AG09309 (cell line): Measurements from ENCODE around the gene CEP290.
A peak's percentile ranks its signal among the peaks of the same experiment; 100 is the strongest.

Experiments
- DNase-seq: peaks from one replicate; pipeline ENCODE4 v3.0.0-alpha.2; 2010; ENCODE audit warnings: low read depth
- H3K4me3 ChIP-seq: 2 replicates; pipeline ENCODE4 v1.5.1; 2011; ENCODE audit warnings: mild to moderate bottlenecking, low read depth, low read length, moderate library complexity; ENCODE audit not compliant: control insufficient read depth
- TF ChIP-seq, protein P1 (sequence below): IDR thresholded peaks from 2 replicates; pipeline ENCODE4 v1.5.1; 2011; ENCODE audit warnings: mild to moderate bottlenecking, low read depth, low read length, inconsistent platforms; ENCODE audit not compliant: insufficient read depth, control insufficient read depth; ENCODE audit errors: missing control alignments

CEP290 gene

DNA sequence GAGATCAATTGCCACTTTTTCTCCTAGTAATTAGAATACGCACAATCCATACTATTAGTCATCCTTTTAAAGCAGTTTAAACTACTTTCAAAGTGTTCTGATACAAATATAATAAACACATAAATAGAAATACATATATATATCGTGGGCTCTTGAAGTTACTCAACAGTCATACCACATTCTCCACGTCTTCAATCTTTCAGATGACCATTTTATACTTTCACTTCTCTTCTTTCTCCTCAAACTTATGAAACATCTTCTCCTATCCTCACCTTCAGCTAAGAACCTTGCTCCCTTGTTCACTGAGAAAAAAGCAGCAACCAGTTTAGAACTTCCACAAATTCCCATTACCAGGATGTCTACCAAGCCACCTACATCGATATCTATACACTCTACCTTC, 19.2 kb downstream of the CEP290 start:
- H3K4me3 ChIP-seq = no peak overlapping the region
- DNase-seq = no peak
- TF ChIP-seq, protein P1, sequence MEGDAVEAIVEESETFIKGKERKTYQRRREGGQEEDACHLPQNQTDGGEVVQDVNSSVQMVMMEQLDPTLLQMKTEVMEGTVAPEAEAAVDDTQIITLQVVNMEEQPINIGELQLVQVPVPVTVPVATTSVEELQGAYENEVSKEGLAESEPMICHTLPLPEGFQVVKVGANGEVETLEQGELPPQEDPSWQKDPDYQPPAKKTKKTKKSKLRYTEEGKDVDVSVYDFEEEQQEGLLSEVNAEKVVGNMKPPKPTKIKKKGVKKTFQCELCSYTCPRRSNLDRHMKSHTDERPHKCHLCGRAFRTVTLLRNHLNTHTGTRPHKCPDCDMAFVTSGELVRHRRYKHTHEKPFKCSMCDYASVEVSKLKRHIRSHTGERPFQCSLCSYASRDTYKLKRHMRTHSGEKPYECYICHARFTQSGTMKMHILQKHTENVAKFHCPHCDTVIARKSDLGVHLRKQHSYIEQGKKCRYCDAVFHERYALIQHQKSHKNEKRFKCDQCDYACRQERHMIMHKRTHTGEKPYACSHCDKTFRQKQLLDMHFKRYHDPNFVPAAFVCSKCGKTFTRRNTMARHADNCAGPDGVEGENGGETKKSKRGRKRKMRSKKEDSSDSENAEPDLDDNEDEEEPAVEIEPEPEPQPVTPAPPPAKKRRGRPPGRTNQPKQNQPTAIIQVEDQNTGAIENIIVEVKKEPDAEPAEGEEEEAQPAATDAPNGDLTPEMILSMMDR = no peak

DNA sequence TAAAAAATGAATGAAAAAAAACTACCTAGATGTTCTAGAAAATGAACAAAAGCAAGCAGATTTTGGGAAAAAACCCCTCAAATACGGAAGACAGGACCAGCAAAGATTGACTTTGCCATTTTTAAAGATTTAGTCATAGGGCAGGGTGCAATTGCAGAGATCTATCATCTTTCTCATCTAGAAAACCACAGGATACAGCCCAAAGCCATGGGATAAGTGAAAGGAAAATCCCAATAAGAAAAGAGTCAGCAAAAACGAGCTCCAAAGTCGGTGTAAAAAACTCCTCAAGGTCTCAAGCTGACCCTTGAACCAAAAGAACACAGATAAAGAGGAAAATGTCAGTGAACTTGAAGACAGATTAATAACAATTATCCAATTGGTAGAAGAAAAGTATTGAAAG, 28.0 kb downstream of the CEP290 start:
- DNase-seq = no peak
- TF ChIP-seq, protein P1 = no peak
- no peak overlapping the region for H3K4me3 ChIP-seq

DNA sequence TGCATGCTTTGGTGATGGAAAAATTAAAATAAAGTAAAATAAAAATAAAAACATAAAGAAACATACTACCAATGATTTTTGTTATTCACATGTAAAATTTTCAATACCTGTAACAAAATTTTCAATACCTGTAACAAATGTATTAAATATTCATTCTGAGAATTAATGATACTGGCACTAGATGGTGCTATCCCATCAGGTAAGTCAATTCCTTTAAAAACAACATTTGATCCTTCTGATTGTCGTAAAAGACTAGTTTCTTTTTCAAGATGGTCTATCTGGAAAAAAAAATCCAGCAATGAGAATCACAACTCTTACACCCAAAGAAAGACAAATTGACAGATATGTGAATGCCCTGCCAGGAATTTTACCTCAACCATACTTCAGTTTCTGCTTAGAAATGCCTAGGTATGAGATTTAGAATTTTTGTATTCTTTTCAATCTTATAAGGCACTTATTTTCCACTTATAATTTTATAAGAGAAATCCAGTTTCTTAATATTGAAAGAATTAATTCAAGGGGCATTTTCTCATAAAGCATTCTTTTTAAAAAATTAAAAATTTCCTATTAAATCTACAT, 30.7 kb downstream of the CEP290 start:
- no peak overlapping the region for H3K4me3 ChIP-seq
- DNase-seq = peak; percentile 21
- TF ChIP-seq, protein P1 = peak; percentile 39

GRCh38 chr12:88108021-88108420, 33.9 kb downstream of the CEP290 start:
- no peak for DNase-seq
- TF ChIP-seq, protein P1 = no peak
- no peak overlapping the region for H3K4me3 ChIP-seq

DNA sequence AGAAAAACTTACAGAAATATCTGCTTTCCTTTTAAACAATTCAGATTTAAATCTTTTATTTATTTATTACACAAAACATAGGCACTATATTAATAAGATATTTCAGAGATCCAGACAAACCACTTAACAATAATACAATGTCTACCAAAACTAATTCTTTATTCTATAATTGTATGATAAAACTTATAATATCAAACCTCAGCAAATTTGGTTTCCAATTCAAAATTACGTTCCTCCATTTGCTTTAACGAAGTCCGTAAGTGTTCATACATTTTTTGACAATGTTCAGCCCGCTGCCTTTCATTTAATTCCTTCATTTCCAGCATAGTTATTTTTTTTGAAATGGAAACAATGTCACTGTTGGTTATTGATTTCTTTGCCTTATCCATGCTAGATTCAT, 48.3 kb downstream of the CEP290 start:
- DNase-seq = no peak
- no peak overlapping the region for H3K4me3 ChIP-seq
- TF ChIP-seq, protein P1 = no peak

DNA sequence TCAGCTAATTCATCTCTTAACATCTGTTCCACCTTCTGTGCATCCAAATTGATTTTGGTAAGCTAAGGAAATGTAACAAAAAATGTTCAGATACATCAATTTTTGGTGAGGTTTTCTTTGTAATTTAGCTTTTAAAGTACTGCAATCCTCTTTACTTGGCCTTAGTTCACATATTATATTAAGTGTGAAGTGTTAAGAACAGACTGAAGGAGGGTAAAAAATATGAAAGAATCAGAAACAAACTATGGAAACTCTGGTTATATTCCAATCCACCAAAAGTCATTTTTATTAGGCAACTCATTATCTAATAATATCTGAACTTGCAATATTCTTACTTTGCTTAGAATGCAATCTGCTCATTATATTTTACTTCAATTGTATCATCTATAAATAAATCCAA, 49.1 kb downstream of the CEP290 start:
- TF ChIP-seq, protein P1 = no peak
- no peak overlapping the region for H3K4me3 ChIP-seq
- DNase-seq = no peak

DNA sequence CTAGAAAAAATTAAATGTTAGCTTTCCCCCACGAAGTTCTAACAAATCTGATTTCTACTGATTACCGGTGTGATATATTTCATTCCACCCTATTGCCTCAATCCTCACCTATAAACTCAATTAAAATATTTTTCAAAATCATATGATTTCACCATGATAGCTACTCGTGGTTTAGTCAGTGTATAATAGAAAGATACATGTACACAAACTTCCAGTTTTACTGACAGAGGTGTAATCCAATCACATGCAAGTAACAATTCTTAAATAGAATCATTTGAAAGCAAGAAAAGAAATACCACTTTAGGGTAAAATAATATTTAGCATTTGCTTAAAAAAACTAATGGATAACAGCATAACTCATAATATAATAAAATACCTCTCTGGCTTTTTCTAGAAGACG, 57.7 kb downstream of the CEP290 start:
- TF ChIP-seq, protein P1 = no peak
- DNase-seq = no peak
- no peak overlapping the region for H3K4me3 ChIP-seq
